Mesendoderm (in vitro differentiated cells): ENCODE data around the gene NECAB3.

Experiments used
- DNase-seq: peaks from one replicate; pipeline ENCODE4 v3.0.0; 2013
- H2AK5ac ChIP-seq: 2 replicates; pipeline ENCODE4 v1.6.1; 2013; ENCODE audit warnings: low read length, inconsistent platforms
- H2BK120ac ChIP-seq: 2 replicates; pipeline ENCODE4 v1.6.1; 2013; ENCODE audit warnings: low read depth, mild to moderate bottlenecking, low read length, moderate library complexity, mixed read lengths
- H2BK15ac ChIP-seq: replicated peaks from 2 replicates; pipeline ENCODE4 v1.6.1; 2013; ENCODE audit warnings: low read depth, mild to moderate bottlenecking, moderate library complexity
- H2BK5ac ChIP-seq: 2 replicates; pipeline ENCODE4 v1.6.1; 2013; ENCODE audit warnings: low read length, inconsistent platforms
- H3K18ac ChIP-seq: 2 replicates; pipeline ENCODE4 v1.6.1; 2013; ENCODE audit warnings: mild to moderate bottlenecking, low read length, mixed read lengths
- H3K23ac ChIP-seq: one replicate; pipeline ENCODE4 v1.6.1; 2013; ENCODE audit warnings: low read length
- H3K27ac ChIP-seq: 2 replicates; pipeline ENCODE4 v1.5.1; 2013; ENCODE audit warnings: low read depth, mild to moderate bottlenecking, inconsistent platforms, low read length, moderate library complexity
- H3K27me3 ChIP-seq: 2 replicates; pipeline ENCODE4 v1.6.1; 2013; ENCODE audit warnings: low read length, control low read depth, mild to moderate bottlenecking, inconsistent platforms; ENCODE audit not compliant: insufficient read depth, poor library complexity
- H3K36me3 ChIP-seq: 2 replicates; pipeline ENCODE4 v1.6.1; 2013; ENCODE audit warnings: low read length, inconsistent platforms; ENCODE audit not compliant: control insufficient read depth, insufficient read depth
- H3K4ac ChIP-seq: one replicate; pipeline ENCODE4 v1.6.1; 2013; ENCODE audit warnings: low read depth, mild to moderate bottlenecking, low read length, moderate library complexity
- H3K4me1 ChIP-seq: 2 replicates; pipeline ENCODE4 v1.6.1; 2013; ENCODE audit warnings: low read depth, low read length, inconsistent platforms; ENCODE audit not compliant: control insufficient read depth
- H3K4me2 ChIP-seq: 2 replicates; pipeline ENCODE4 v1.6.1; 2013; ENCODE audit warnings: low read length
- H3K4me3 ChIP-seq: 2 replicates; pipeline ENCODE4 v1.5.1; 2013; ENCODE audit warnings: mild to moderate bottlenecking, low read length
- H3K56ac ChIP-seq: one replicate; pipeline ENCODE4 v1.6.1; 2013; ENCODE audit warnings: low read length
- H3K79me1 ChIP-seq: 2 replicates; pipeline ENCODE4 v1.6.1; 2013; ENCODE audit warnings: low read length, inconsistent platforms
- H3K79me2 ChIP-seq: 2 replicates; pipeline ENCODE4 v1.6.1; 2013; ENCODE audit warnings: mild to moderate bottlenecking, low read length; ENCODE audit not compliant: control insufficient read depth, insufficient read depth
- H3K9ac ChIP-seq: 2 replicates; pipeline ENCODE4 v1.6.1; 2013; ENCODE audit warnings: low read length, inconsistent platforms
- H4K5ac ChIP-seq: one replicate; pipeline ENCODE4 v1.6.1; 2013; ENCODE audit warnings: low read length
- H4K8ac ChIP-seq: one replicate; pipeline ENCODE4 v1.6.1; 2013; ENCODE audit warnings: low read depth, mild to moderate bottlenecking, control low read depth, low read length, moderate library complexity
- WGBS: extraction: QIAGEN DNeasy Blood & Tissue Kit; methylation state at CpG from one replicate; pipeline ENCODE4 v1.1.7; 2013; ENCODE audit warnings: low lambda C conversion rate, missing lambda C conversion rate; ENCODE audit not compliant: insufficient coverage; ENCODE audit errors: extremely low coverage; 5-methylcytosine and 5-hydroxymethylcytosine counted together

NECAB3 gene

DNA sequence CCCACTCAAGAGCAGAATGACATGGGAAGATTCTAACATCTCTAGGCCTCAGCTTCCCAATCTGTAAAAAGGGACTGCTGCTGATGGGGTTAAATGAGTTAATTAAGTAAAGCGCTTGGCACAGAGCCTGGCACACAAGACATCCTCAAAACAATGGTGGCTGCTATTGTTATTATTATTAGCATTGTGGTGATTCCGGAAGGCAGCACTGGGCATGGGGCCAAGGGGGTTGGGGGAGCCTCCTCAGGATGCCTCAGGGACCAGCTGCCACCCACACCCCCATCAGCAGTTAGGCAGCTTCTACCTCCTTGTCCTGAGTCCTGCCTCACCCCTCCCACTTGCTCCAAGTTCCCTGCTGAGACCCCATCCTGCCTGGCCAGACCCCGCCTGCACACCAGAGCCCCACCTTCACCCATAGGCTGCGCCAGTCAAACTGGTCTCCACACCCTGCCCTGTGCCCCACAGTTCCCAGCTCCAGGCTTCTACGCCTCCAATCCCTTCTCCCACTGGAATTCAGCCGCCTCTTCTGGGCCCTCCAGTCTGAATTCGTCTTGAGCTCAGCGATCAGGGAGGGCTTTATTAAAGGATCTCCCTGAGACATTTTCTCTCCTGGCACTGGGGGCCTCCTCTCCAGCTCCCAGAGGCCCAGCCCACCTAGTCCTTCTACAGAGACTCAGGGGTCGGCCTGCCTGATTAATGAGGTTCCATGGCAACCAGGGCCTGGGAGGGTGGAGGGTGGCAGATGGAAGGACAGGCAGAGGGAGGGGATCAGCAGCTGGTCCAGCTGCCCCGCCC is 10.5 kb upstream of the NECAB3 start:
- H3K27ac ChIP-seq = no peak overlapping the region

DNA sequence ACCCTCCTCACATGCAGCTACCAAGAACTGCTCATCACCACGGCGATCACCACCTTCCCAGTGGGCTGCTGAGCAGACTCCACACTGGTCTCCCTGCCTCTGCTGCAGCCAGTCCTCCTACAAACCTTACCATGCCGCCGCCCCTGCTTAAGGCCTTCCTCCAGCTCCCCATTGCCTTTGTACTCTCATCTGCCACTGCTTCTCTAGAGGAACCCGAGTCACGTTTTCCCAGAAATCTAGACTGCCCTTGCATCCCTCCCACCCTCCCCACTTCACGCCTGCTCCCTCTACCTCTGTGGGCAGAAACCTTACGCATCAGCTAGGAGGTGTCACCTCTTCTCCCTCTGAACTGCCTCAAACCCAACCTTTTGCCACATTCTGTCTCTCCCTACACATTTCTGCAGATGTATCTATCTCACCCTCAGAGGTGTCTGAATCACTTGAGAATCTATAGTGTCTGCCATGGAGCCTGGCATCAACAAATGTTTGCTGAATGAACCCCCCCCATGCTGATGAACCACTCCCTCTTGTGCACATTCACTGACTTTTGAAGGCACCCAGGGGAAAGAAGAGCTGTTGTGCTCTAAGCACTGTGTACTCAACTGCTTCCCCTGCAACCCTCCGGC is 7.6 kb upstream of the NECAB3 start:
- no peak overlapping the region for H2BK120ac ChIP-seq
- peaks cover 19% of the 10 kb centered on the region for H3K79me1 ChIP-seq
- H3K18ac ChIP-seq = no peak overlapping the region
- no CpG with 5 or more reads among the region's 9 CpGs for WGBS
- no peak overlapping the region for H3K4me3 ChIP-seq
- H3K23ac ChIP-seq = no peak overlapping the region
- H2AK5ac ChIP-seq = no peak overlapping the region
- H3K36me3 ChIP-seq = peaks cover 4% of the 10 kb centered on the region
- H2BK5ac ChIP-seq = no peak overlapping the region
- H3K27me3 ChIP-seq = no peaks in the 10 kb centered on the region
- H3K56ac ChIP-seq = no peak overlapping the region
- DNase-seq = no peak
- H3K4me2 ChIP-seq = no peak overlapping the region
- no peak overlapping the region for H2BK15ac ChIP-seq
- H3K4ac ChIP-seq = no peak overlapping the region
- peaks cover 30% of the 10 kb centered on the region for H3K79me2 ChIP-seq
- peaks cover 6% of the 10 kb centered on the region for H3K4me1 ChIP-seq
- no peak overlapping the region for H4K5ac ChIP-seq
- no peak overlapping the region for H3K27ac ChIP-seq
- H3K9ac ChIP-seq = no peak overlapping the region
- no peak overlapping the region for H4K8ac ChIP-seq

More for the DNA sequence above, 10.5 kb upstream of the NECAB3 start:
- peak overlapping the region; percentile 52 for H3K4me2 ChIP-seq
- peak overlapping the region; percentile 73 for H3K9ac ChIP-seq
- no peak overlapping the region for H4K5ac ChIP-seq
- H2AK5ac ChIP-seq = no peak overlapping the region
- no peak overlapping the region for H3K23ac ChIP-seq
- no peak overlapping the region for H2BK120ac ChIP-seq
- H3K4ac ChIP-seq = no peak overlapping the region
- no peak overlapping the region for H3K18ac ChIP-seq
- no peaks in the 10 kb centered on the region for H3K36me3 ChIP-seq
- peak overlapping the region; percentile 77 for H3K56ac ChIP-seq
- H3K79me1 ChIP-seq = peaks cover 19% of the 10 kb centered on the region
- H3K79me2 ChIP-seq = peaks cover 30% of the 10 kb centered on the region
- no peak overlapping the region for H2BK15ac ChIP-seq
- no peaks in the 10 kb centered on the region for H3K27me3 ChIP-seq
- H3K4me3 ChIP-seq = peak overlapping the region; percentile 20
- H4K8ac ChIP-seq = no peak overlapping the region
- no CpG with 5 or more reads among the region's 10 CpGs for WGBS
- H3K4me1 ChIP-seq = peaks cover 7% of the 10 kb centered on the region
- DNase-seq = peak; percentile 53
- no peak overlapping the region for H2BK5ac ChIP-seq

DNA sequence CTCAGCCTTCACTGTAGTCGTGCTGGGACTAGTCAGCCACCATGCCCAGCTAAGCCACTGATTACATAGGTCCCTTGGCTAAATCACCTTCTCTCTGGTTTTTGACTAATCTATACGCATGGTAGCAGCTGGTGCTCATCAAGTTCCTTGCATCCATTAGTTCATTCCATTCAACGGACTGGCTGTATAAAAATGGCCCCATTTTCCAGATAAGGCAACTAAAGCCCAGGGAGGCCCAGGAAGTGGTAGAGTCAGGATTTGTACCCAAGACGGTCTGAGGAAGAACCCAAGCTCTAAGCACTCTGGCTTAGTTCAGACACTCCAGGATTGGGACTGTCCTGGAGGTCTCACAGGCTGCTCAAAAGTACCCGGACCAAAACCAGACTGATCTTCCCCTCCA is 7.1 kb upstream of the NECAB3 start:
- H3K4me2 ChIP-seq = no peak overlapping the region
- peaks cover 3% of the 10 kb centered on the region for H3K4me1 ChIP-seq
- H3K56ac ChIP-seq = no peak overlapping the region
- H3K4ac ChIP-seq = no peak overlapping the region
- peaks cover 30% of the 10 kb centered on the region for H3K79me2 ChIP-seq
- H3K79me1 ChIP-seq = peaks cover 19% of the 10 kb centered on the region
- WGBS = no CpG with 5 or more reads among the region's 5 CpGs
- H3K27ac ChIP-seq = no peak overlapping the region
- no peak overlapping the region for H2BK15ac ChIP-seq
- no peak overlapping the region for H4K8ac ChIP-seq
- H2AK5ac ChIP-seq = no peak overlapping the region
- peaks cover 4% of the 10 kb centered on the region for H3K36me3 ChIP-seq
- H3K23ac ChIP-seq = no peak overlapping the region
- no peak overlapping the region for H4K5ac ChIP-seq
- no peak overlapping the region for H2BK120ac ChIP-seq
- H2BK5ac ChIP-seq = no peak overlapping the region
- H3K4me3 ChIP-seq = no peak overlapping the region
- H3K18ac ChIP-seq = no peak overlapping the region
- DNase-seq = no peak
- H3K27me3 ChIP-seq = no peaks in the 10 kb centered on the region
- no peak overlapping the region for H3K9ac ChIP-seq

DNA sequence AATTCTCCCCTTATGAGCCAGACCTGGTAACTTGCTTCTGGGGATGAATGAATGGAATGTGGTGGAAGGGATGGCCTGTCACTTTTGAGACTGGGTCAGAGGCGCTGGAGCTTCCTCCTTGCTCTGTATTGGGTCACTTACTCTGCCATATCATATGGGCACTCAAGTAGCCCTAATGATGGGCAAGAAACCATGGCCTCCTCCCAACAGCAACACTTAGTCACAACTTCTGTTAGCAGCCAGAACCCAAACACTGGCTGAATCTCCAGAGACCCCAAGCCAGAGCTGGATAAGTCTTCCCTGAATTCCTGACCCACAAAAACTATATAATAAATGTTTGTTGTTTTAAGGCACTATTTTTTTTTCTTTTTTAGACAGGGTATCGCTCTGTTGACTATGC is 6.5 kb upstream of the NECAB3 start:
- Histone ChIP-seq H3K4me1 (peaks cover 3% of the 10 kb centered on the region), H4K8ac (no peak overlapping the region), H2AK5ac (no peak overlapping the region), H3K9ac (no peak overlapping the region), H3K27ac (no peak overlapping the region), H2BK5ac (no peak overlapping the region), H3K18ac (no peak overlapping the region), H3K4me2 (no peak overlapping the region), H3K23ac (no peak overlapping the region), H3K36me3 (peaks cover 4% of the 10 kb centered on the region), H3K79me1 (peaks cover 19% of the 10 kb centered on the region), H2BK15ac (no peak overlapping the region), H4K5ac (no peak overlapping the region), H3K79me2 (peaks cover 30% of the 10 kb centered on the region), H3K27me3 (no peaks in the 10 kb centered on the region), H3K56ac (no peak overlapping the region), H2BK120ac (no peak overlapping the region), H3K4me3 (no peak overlapping the region), H3K4ac (no peak overlapping the region)
- no CpG with 5 or more reads among the region's 2 CpGs for WGBS
- no peak for DNase-seq

GRCh38 chr20:33679758-33680485 is 5.7 kb upstream of the NECAB3 start:
- no peak overlapping the region for H2BK15ac ChIP-seq
- H3K56ac ChIP-seq = no peak overlapping the region

More at GRCh38 chr20:33679758-33680485, 5.7 kb upstream of the NECAB3 start:
- Histone ChIP-seq H2BK120ac (no peak overlapping the region), H3K79me1 (peaks cover 19% of the 10 kb centered on the region), H3K18ac (no peak overlapping the region), H3K27ac (no peak overlapping the region), H3K36me3 (peaks cover 4% of the 10 kb centered on the region), H3K4ac (no peak overlapping the region), H3K4me3 (no peak overlapping the region), H4K8ac (no peak overlapping the region), H3K9ac (no peak overlapping the region), H3K79me2 (peaks cover 23% of the 10 kb centered on the region), H4K5ac (no peak overlapping the region), H2AK5ac (no peak overlapping the region), H3K4me2 (no peak overlapping the region), H2BK5ac (no peak overlapping the region), H3K23ac (no peak overlapping the region), H3K4me1 (peaks cover 6% of the 10 kb centered on the region), H3K27me3 (no peaks in the 10 kb centered on the region)
- WGBS = no CpG with 5 or more reads among the region's 20 CpGs
- no peak for DNase-seq
